T47D (cell line): ENCODE results near the gene ACR.

ENCODE experiments used
- DNase-seq, 2 experiments: peaks; one replicate each; pipeline versions ENCODE4 v3.0.0 to v3.0.0-alpha.2; 2011 to 2012; ENCODE audit warnings: low read depth in 1 of 2, low spot score in 1 of 2
- JUND ChIP-seq: IDR thresholded peaks from 2 replicates; pipeline ENCODE4 v1.6.1; 2012; ENCODE audit warnings: low read depth
- in situ Hi-C: cut with HindIII; loops from 2 replicates; pipeline ENCODE4 v1.10.0; 2016; ENCODE audit warnings: low sequenced_read_pairs, low pct_unique_long_range_greater_than_20kb

ACR gene

GRCh38 chr22:50705851-50706351, 32.1 kb upstream of the ACR start:
- no peak for TF ChIP-seq JUND
- in situ Hi-C loops = no loop called here
- DNase-seq = no peak

GRCh38 chr22:50706481-50707125, 31.4 kb upstream of the ACR start:
- in situ Hi-C loops = no loop called here
- DNase-seq = no peak
- no peak for TF ChIP-seq JUND

- in situ Hi-C loops = no loop called here
- no peak for TF ChIP-seq JUND
- no peak for DNase-seq
Observed at GRCh38 chr22:50708474-50708873, 29.5 kb upstream of the ACR start.

- no peak for TF ChIP-seq JUND
- in situ Hi-C loops = no loop called here
- DNase-seq = no peak
Observed at GRCh38 chr22:50708996-50709395, 29.0 kb upstream of the ACR start.

GRCh38 chr22:50710221-50710620, 27.8 kb upstream of the ACR start:
- DNase-seq = no peak
- no peak for TF ChIP-seq JUND
- in situ Hi-C loops = no loop called here

GRCh38 chr22:50710886-50711285, 27.1 kb upstream of the ACR start:
- in situ Hi-C loops = no loop called here
- no peak for DNase-seq
- no peak for TF ChIP-seq JUND

GRCh38 chr22:50711446-50712340, 26.3 kb upstream of the ACR start:
- no peak for DNase-seq

GRCh38 chr22:50712341-50713007, 25.5 kb upstream of the ACR start:
- no peak for DNase-seq
- TF ChIP-seq JUND = no peak
- in situ Hi-C loops = no loop called here

More at GRCh38 chr22:50711446-50712340, 26.3 kb upstream of the ACR start:
- in situ Hi-C loops = no loop called here
- no peak for TF ChIP-seq JUND

- no peak for TF ChIP-seq JUND
- no peak for DNase-seq
- in situ Hi-C loops = no loop called here
Observed at GRCh38 chr22:50713008-50713385, 25.0 kb upstream of the ACR start.

GRCh38 chr22:50713571-50714056, 24.4 kb upstream of the ACR start:
- no peak for TF ChIP-seq JUND
- DNase-seq = no peak
- in situ Hi-C loops = no loop called here

- no peak for TF ChIP-seq JUND
- in situ Hi-C loops = no loop called here
- DNase-seq = no peak
Observed at GRCh38 chr22:50714150-50714549, 23.9 kb upstream of the ACR start.

- TF ChIP-seq JUND = no peak
- in situ Hi-C loops = no loop called here
- no peak for DNase-seq
Observed at GRCh38 chr22:50714631-50715179, 23.3 kb upstream of the ACR start.
